ENCODE data around the gene DGCR2.
A peak's percentile ranks its signal among the peaks of the same experiment; 100 is the strongest.
"Not testable (repeated sequence)": the region's sequence is repeated elsewhere in the genome, so short reads cannot be mapped to it uniquely, and the experiment has no call there.

Gene DGCR2

GRCh38 chr22:19022755-19023154 is 99.5 kb downstream of the DGCR2 start:
- Histone ChIP-seq H3K27ac (ENCODE audit: low read depth, low read length) (no peak overlapping the region), H3K4me3 (ENCODE audit: low read depth in 1 of 5, low read length in 5 of 5) (no peak overlapping the region), H3K9me3 (ENCODE audit: control insufficient read depth in 5 of 5, low read length in 5 of 5) (no peaks in the 10 kb centered on the region), H3K9ac (ENCODE audit: low read length in 5 of 5) (no peak overlapping the region), H3K27me3 (ENCODE audit: control insufficient read depth in 5 of 5, insufficient read depth in 4 of 5, low read length in 5 of 5) (peaks cover 0 to 7% (median 4%) of the 10 kb centered on the region in 5 donors), H3K36me3 (ENCODE audit: control insufficient read depth in 5 of 5, insufficient read depth in 5 of 5, low read length in 5 of 5) (no peaks in the 10 kb centered on the region), H3K4me1 (ENCODE audit: control insufficient read depth in 5 of 5, insufficient read depth in 5 of 5, low read length in 5 of 5) (no peaks in the 10 kb centered on the region)

- no peak overlapping the region for H3K27ac ChIP-seq (ENCODE audit: low read depth, low read length)
- no peak overlapping the region for H3K9ac ChIP-seq (ENCODE audit: low read length in 5 of 5)
- no peaks in the 10 kb centered on the region for H3K9me3 ChIP-seq (ENCODE audit: control insufficient read depth in 5 of 5, low read length in 5 of 5)
- H3K4me3 ChIP-seq (ENCODE audit: low read depth in 1 of 5, low read length in 5 of 5) = no peak overlapping the region
- H3K36me3 ChIP-seq (ENCODE audit: control insufficient read depth in 5 of 5, insufficient read depth in 5 of 5, low read length in 5 of 5) = no peaks in the 10 kb centered on the region
- H3K27me3 ChIP-seq (ENCODE audit: control insufficient read depth in 5 of 5, insufficient read depth in 4 of 5, low read length in 5 of 5) = peaks cover 0 to 7% (median 2%) of the 10 kb centered on the region in 5 donors
- no peaks in the 10 kb centered on the region for H3K4me1 ChIP-seq (ENCODE audit: control insufficient read depth in 5 of 5, insufficient read depth in 5 of 5, low read length in 5 of 5)
Observed at GRCh38 chr22:19019679-19020032, 102.6 kb downstream of the DGCR2 start.

GRCh38 chr22:19019029-19019678 is 103.1 kb downstream of the DGCR2 start:
- Histone ChIP-seq H3K36me3 (ENCODE audit: control insufficient read depth in 5 of 5, insufficient read depth in 5 of 5, low read length in 5 of 5) (no peaks in the 10 kb centered on the region), H3K9ac (ENCODE audit: low read length in 5 of 5) (no peak overlapping the region), H3K4me1 (ENCODE audit: control insufficient read depth in 5 of 5, insufficient read depth in 5 of 5, low read length in 5 of 5) (no peaks in the 10 kb centered on the region), H3K27me3 (ENCODE audit: control insufficient read depth in 5 of 5, insufficient read depth in 4 of 5, low read length in 5 of 5) (peaks cover 0 to 7% (median 2%) of the 10 kb centered on the region in 5 donors), H3K27ac (ENCODE audit: low read depth, low read length) (no peak overlapping the region), H3K9me3 (ENCODE audit: control insufficient read depth in 5 of 5, low read length in 5 of 5) (no peaks in the 10 kb centered on the region), H3K4me3 (ENCODE audit: low read depth in 1 of 5, low read length in 5 of 5) (no peak overlapping the region)

GRCh38 chr22:19018256-19018655 is 104.0 kb downstream of the DGCR2 start:
- Histone ChIP-seq H3K9ac (ENCODE audit: low read length in 5 of 5) (no peak overlapping the region), H3K4me1 (ENCODE audit: control insufficient read depth in 5 of 5, insufficient read depth in 5 of 5, low read length in 5 of 5) (no peaks in the 10 kb centered on the region), H3K9me3 (ENCODE audit: control insufficient read depth in 5 of 5, low read length in 5 of 5) (no peaks in the 10 kb centered on the region), H3K36me3 (ENCODE audit: control insufficient read depth in 5 of 5, insufficient read depth in 5 of 5, low read length in 5 of 5) (no peaks in the 10 kb centered on the region), H3K4me3 (ENCODE audit: low read depth in 1 of 5, low read length in 5 of 5) (no peak overlapping the region), H3K27me3 (ENCODE audit: control insufficient read depth in 5 of 5, insufficient read depth in 4 of 5, low read length in 5 of 5) (peaks cover 0 to 7% (median 2%) of the 10 kb centered on the region in 5 donors), H3K27ac (ENCODE audit: low read depth, low read length) (no peak overlapping the region)

GRCh38 chr22:19016081-19016766 is 106.0 kb downstream of the DGCR2 start:
- Histone ChIP-seq H3K4me3 (ENCODE audit: low read depth in 1 of 5, low read length in 5 of 5) (no peak overlapping the region), H3K27me3 (ENCODE audit: control insufficient read depth in 5 of 5, insufficient read depth in 4 of 5, low read length in 5 of 5) (peaks cover 0 to 6% (median 0%) of the 10 kb centered on the region in 5 donors), H3K4me1 (ENCODE audit: control insufficient read depth in 5 of 5, insufficient read depth in 5 of 5, low read length in 5 of 5) (peaks cover 0 to 10% (median 0%) of the 10 kb centered on the region in 5 donors), H3K36me3 (ENCODE audit: control insufficient read depth in 5 of 5, insufficient read depth in 5 of 5, low read length in 5 of 5) (no peaks in the 10 kb centered on the region), H3K27ac (ENCODE audit: low read depth, low read length) (no peak overlapping the region), H3K9me3 (ENCODE audit: control insufficient read depth in 5 of 5, low read length in 5 of 5) (no peaks in the 10 kb centered on the region), H3K9ac (ENCODE audit: low read length in 5 of 5) (peak overlapping the region in 1 of 5 donors; percentile 16)

- Histone ChIP-seq H3K36me3 (ENCODE audit: control insufficient read depth in 5 of 5, insufficient read depth in 5 of 5, low read length in 5 of 5) (no peaks in the 10 kb centered on the region), H3K4me3 (ENCODE audit: low read depth in 1 of 5, low read length in 5 of 5) (no peak overlapping the region), H3K9ac (ENCODE audit: low read length in 5 of 5) (no peak overlapping the region), H3K4me1 (ENCODE audit: control insufficient read depth in 5 of 5, insufficient read depth in 5 of 5, low read length in 5 of 5) (peaks cover 0 to 10% (median 0%) of the 10 kb centered on the region in 5 donors), H3K27ac (ENCODE audit: low read depth, low read length) (no peak overlapping the region), H3K27me3 (ENCODE audit: control insufficient read depth in 5 of 5, insufficient read depth in 4 of 5, low read length in 5 of 5) (peaks cover 0 to 6% (median 0%) of the 10 kb centered on the region in 5 donors), H3K9me3 (ENCODE audit: control insufficient read depth in 5 of 5, low read length in 5 of 5) (no peaks in the 10 kb centered on the region)
Observed at GRCh38 chr22:19014886-19015285, 107.3 kb downstream of the DGCR2 start.

GRCh38 chr22:19013881-19014598 is 108.2 kb downstream of the DGCR2 start:
- H3K9ac ChIP-seq (ENCODE audit: low read length in 5 of 5); H3K27ac ChIP-seq (ENCODE audit: low read depth, low read length); H3K9me3 ChIP-seq (ENCODE audit: control insufficient read depth in 5 of 5, low read length in 5 of 5); H3K27me3 ChIP-seq (ENCODE audit: control insufficient read depth in 5 of 5, insufficient read depth in 4 of 5, low read length in 5 of 5); H3K4me1 ChIP-seq (ENCODE audit: control insufficient read depth in 5 of 5, insufficient read depth in 5 of 5, low read length in 5 of 5); H3K4me3 ChIP-seq (ENCODE audit: low read depth in 1 of 5, low read length in 5 of 5); H3K36me3 ChIP-seq (ENCODE audit: control insufficient read depth in 5 of 5, insufficient read depth in 5 of 5, low read length in 5 of 5): not testable (repeated sequence)

- not testable (repeated sequence) for H3K9ac ChIP-seq (ENCODE audit: low read length in 5 of 5); H3K4me1 ChIP-seq (ENCODE audit: control insufficient read depth in 5 of 5, insufficient read depth in 5 of 5, low read length in 5 of 5); H3K9me3 ChIP-seq (ENCODE audit: control insufficient read depth in 5 of 5, low read length in 5 of 5); H3K36me3 ChIP-seq (ENCODE audit: control insufficient read depth in 5 of 5, insufficient read depth in 5 of 5, low read length in 5 of 5); H3K27me3 ChIP-seq (ENCODE audit: control insufficient read depth in 5 of 5, insufficient read depth in 4 of 5, low read length in 5 of 5); H3K27ac ChIP-seq (ENCODE audit: low read depth, low read length); H3K4me3 ChIP-seq (ENCODE audit: low read depth in 1 of 5, low read length in 5 of 5)
Observed at GRCh38 chr22:19013411-19013810, 108.8 kb downstream of the DGCR2 start.

- Histone ChIP-seq H3K27me3 (ENCODE audit: control insufficient read depth in 5 of 5, insufficient read depth in 4 of 5, low read length in 5 of 5) (no peaks in the 10 kb centered on the region), H3K4me1 (ENCODE audit: control insufficient read depth in 5 of 5, insufficient read depth in 5 of 5, low read length in 5 of 5) (peaks cover 0 to 10% (median 0%) of the 10 kb centered on the region in 5 donors), H3K9me3 (ENCODE audit: control insufficient read depth in 5 of 5, low read length in 5 of 5) (peaks cover 0 to 3% (median 0%) of the 10 kb centered on the region in 5 donors), H3K9ac (ENCODE audit: low read length in 5 of 5) (no peak overlapping the region), H3K36me3 (ENCODE audit: control insufficient read depth in 5 of 5, insufficient read depth in 5 of 5, low read length in 5 of 5) (no peaks in the 10 kb centered on the region), H3K27ac (ENCODE audit: low read depth, low read length) (peak overlapping the region; percentile 9), H3K4me3 (ENCODE audit: low read depth in 1 of 5, low read length in 5 of 5) (no peak overlapping the region)
Observed at GRCh38 chr22:19012308-19012986, 109.8 kb downstream of the DGCR2 start.

GRCh38 chr22:19011611-19012010 is 110.6 kb downstream of the DGCR2 start:
- H3K9ac ChIP-seq (ENCODE audit: low read length in 5 of 5); H3K27me3 ChIP-seq (ENCODE audit: control insufficient read depth in 5 of 5, insufficient read depth in 4 of 5, low read length in 5 of 5); H3K27ac ChIP-seq (ENCODE audit: low read depth, low read length); H3K4me1 ChIP-seq (ENCODE audit: control insufficient read depth in 5 of 5, insufficient read depth in 5 of 5, low read length in 5 of 5); H3K36me3 ChIP-seq (ENCODE audit: control insufficient read depth in 5 of 5, insufficient read depth in 5 of 5, low read length in 5 of 5); H3K9me3 ChIP-seq (ENCODE audit: control insufficient read depth in 5 of 5, low read length in 5 of 5); H3K4me3 ChIP-seq (ENCODE audit: low read depth in 1 of 5, low read length in 5 of 5): not testable (repeated sequence)

Measured in subcutaneous abdominal adipose tissue (tissue), 5 donors.